GM23338 (cell line): ENCODE measurements around the gene CDC27. TPM values are rescaled to one million over a fixed set of nuclear protein-coding genes. Genes with fewer than 3 reads are reported as not detected.
"Not testable (repeated sequence)": the region's sequence is repeated elsewhere in the genome, so short reads cannot be mapped to it uniquely, and the experiment has no call there.

Experiments
- ATAC-seq: fragments of 200-7000 bp; cut with Tn5 transposase; 3 replicates; pipeline ENCODE4 v1.9.1; 2020
- DNase-seq: peaks from one replicate; pipeline ENCODE4 v3.0.0-alpha.2; 2015; ENCODE audit warnings: low spot score
- H2AFZ ChIP-seq: fragments of 200-600 bp; sonication (generic); 2 replicates; pipeline ENCODE4 v1.8.0; 2016; ENCODE audit warnings: antibody characterized with exemption, mild to moderate bottlenecking, moderate library complexity
- H3F3A ChIP-seq: fragments of 200-600 bp; sonication (generic); replicated peaks from 2 replicates; pipeline ENCODE4 v1.8.0; 2017; ENCODE audit warnings: antibody characterized with exemption, mixed run types, low read depth
- H3K27ac ChIP-seq: fragments of 200-600 bp; sonication (generic); 2 replicates; pipeline ENCODE4 v1.6.1; 2016; ENCODE audit warnings: low read depth
- H3K27me3 ChIP-seq: fragments of 200-600 bp; sonication (generic); 2 replicates; pipeline ENCODE4 v1.8.0; 2016; ENCODE audit warnings: mild to moderate bottlenecking, mixed run types, moderate library complexity; ENCODE audit not compliant: insufficient read depth
- H3K36me3 ChIP-seq: fragments of 200-600 bp; sonication (generic); 2 replicates; pipeline ENCODE4 v1.8.0; 2016; ENCODE audit warnings: mild to moderate bottlenecking; ENCODE audit not compliant: insufficient read depth
- H3K4me1 ChIP-seq: fragments of 200-600 bp; sonication (generic); 2 replicates; pipeline ENCODE4 v1.8.0; 2016; ENCODE audit warnings: mild to moderate bottlenecking, moderate library complexity; ENCODE audit not compliant: insufficient read depth
- H3K4me2 ChIP-seq: fragments of 200-600 bp; sonication (generic); 2 replicates; pipeline ENCODE4 v1.7.1; 2017; ENCODE audit warnings: mixed run types
- H3K4me3 ChIP-seq: fragments of 200-600 bp; sonication (generic); 2 replicates; pipeline ENCODE4 v1.6.1; 2016; ENCODE audit warnings: mixed run types
- H3K79me2 ChIP-seq: fragments of 200-600 bp; sonication (generic); replicated peaks from 2 replicates; pipeline ENCODE4 v1.8.0; 2017; ENCODE audit warnings: mild to moderate bottlenecking; ENCODE audit not compliant: insufficient read depth
- H3K9me2 ChIP-seq: fragments of 200-600 bp; sonication (generic); 2 replicates; pipeline ENCODE4 v1.8.0; 2017; ENCODE audit not compliant: insufficient read depth
- H4K20me1 ChIP-seq: fragments of 200-600 bp; sonication (generic); replicated peaks from 2 replicates; pipeline ENCODE4 v1.8.0; 2017; ENCODE audit warnings: mild to moderate bottlenecking; ENCODE audit not compliant: insufficient read depth
- H3K27ac Mint-ChIP-seq: 2 replicates; pipeline ENCODE4 v1.8.0; 2020; ENCODE audit warnings: inconsistent platforms, mild to moderate bottlenecking, moderate library complexity, mixed read lengths
- H3K27me3 Mint-ChIP-seq: 3 replicates; pipeline ENCODE4 v1.8.0; 2022; ENCODE audit warnings: low read depth, mild to moderate bottlenecking, moderate library complexity, mixed read lengths, inconsistent platforms; ENCODE audit not compliant: insufficient read depth, poor library complexity
- H3K36me3 Mint-ChIP-seq: 3 replicates; pipeline ENCODE4 v1.8.0; 2021; ENCODE audit warnings: low read depth, mild to moderate bottlenecking, inconsistent platforms, moderate library complexity, mixed read lengths
- H3K4me1 Mint-ChIP-seq: 3 replicates; pipeline ENCODE4 v1.8.0; 2020; ENCODE audit warnings: mild to moderate bottlenecking, inconsistent platforms, mixed read lengths
- H3K4me3 Mint-ChIP-seq: 3 replicates; pipeline ENCODE4 v1.8.0; 2021; ENCODE audit warnings: moderate library complexity, mild to moderate bottlenecking, inconsistent platforms, mixed read lengths
- H3K9me3 Mint-ChIP-seq: 3 replicates; pipeline ENCODE4 v1.8.0; 2020; ENCODE audit warnings: moderate library complexity, mild to moderate bottlenecking, inconsistent platforms, mixed read lengths
- CREB1 ChIP-seq: fragments of 250-450 bp; sonication (Bioruptor Pico); IDR thresholded peaks from 2 replicates; pipeline ENCODE4 v1.5.0; 2020; ENCODE audit warnings: low read depth, mild to moderate bottlenecking, moderate library complexity
- CTCF ChIP-seq, 2 experiments: fragments of 200-600 bp in 1 of 2; sonication (generic) in 1 of 2; conservative IDR thresholded peaks; 2 replicates each; pipeline versions ENCODE4 v1.5.1 to v1.6.1; 2016 to 2017; ENCODE audit warnings: antibody characterized with exemption in 2 of 2, low read depth in 2 of 2, mild to moderate bottlenecking in 2 of 2, moderate library complexity in 1 of 2
- STAT1 ChIP-seq: IDR thresholded peaks from one replicate; pipeline ENCODE4 v1.6.1; 2016; ENCODE audit warnings: antibody characterized with exemption; ENCODE audit not compliant: unreplicated experiment
- ZNF462 ChIP-seq: fragments of 250-450 bp; sonication (Bioruptor Pico); IDR thresholded peaks from 2 replicates; pipeline ENCODE4 v1.5.0; 2020; ENCODE audit warnings: mild to moderate bottlenecking, moderate library complexity
- polyA plus RNA-seq: library from polyadenylated mRNA; unstranded; fragments of >200 nt; fragmentation: Nextera tagmentation; extraction: Ambion mirVana; gene quantifications from 2 replicates; pipeline ENCODE4 v1.2.1, GENCODE V29; 2016
- total RNA-seq: library from RNA; depleted of rRNA; stranded (reverse); fragments of >200 nt; shearing (Covaris generic); gene quantifications from 2 replicates; pipeline ENCODE4 v1.2.3, GENCODE V29; 2014

CDC27 gene
- total and polyA plus RNA-seq, 2 experiments from 2014 or later, result 49.7 to 85.5 TPM

GRCh38 chr17:47135235-47135634, 53.9 kb downstream of the CDC27 start (continued):
- TF ChIP-seq ZNF462 (CRISPR knock-in tag) (no peak), STAT1 (no peak), CREB1 (no peak), CTCF (conservative IDR thresholded peaks at IDR 0.05; ENCODE audit: low read depth in 2 of 2) (no peak)

- ATAC-seq, H3K27ac ChIP-seq, H3K4me2 ChIP-seq, H2AFZ ChIP-seq, H3K4me3 ChIP-seq, DNase-seq, H3K27ac Mint-ChIP-seq, H3F3A ChIP-seq, H3K27me3 ChIP-seq, H4K20me1 ChIP-seq, H3K4me1 Mint-ChIP-seq, H3K4me3 Mint-ChIP-seq, H3K27me3 Mint-ChIP-seq, H3K79me2 ChIP-seq, H3K9me3 Mint-ChIP-seq, H3K9me2 ChIP-seq, H3K4me1 ChIP-seq: not testable (repeated sequence)
- peaks cover 32% of the 10 kb centered on the region for H3K36me3 ChIP-seq
- peaks cover 51% of the 10 kb centered on the region for H3K36me3 Mint-ChIP-seq
Measured at GRCh38 chr17:47134354-47134753, 54.7 kb downstream of the CDC27 start.
